IPS DF 4.7 (cell line): ENCODE measurements around the gene CIDEB.

Experiments
- DNase-seq: peaks from one replicate; pipeline ENCODE4 v3.0.0-alpha.2; 2013; ENCODE audit warnings: low spot score; ENCODE audit errors: extremely low read depth

CIDEB gene

GRCh38 chr14:24312736-24313507, 5.1 kb upstream of the CIDEB start:
- DNase-seq = no peak

- no peak for DNase-seq
These were observed 4.2 kb upstream of the CIDEB start for GRCh38 chr14:24311837-24312615.

GRCh38 chr14:24310646-24311604, 3.1 kb upstream of the CIDEB start, which contains the start of gene LTB4R:
Gene LTB4R (plus strand): TSS chr14:24311502. CDS start chr14:24315652, 4,150 bp downstream.
- DNase-seq = no peak

GRCh38 chr14:24310265-24310645, 2.5 kb upstream of the CIDEB start:
- DNase-seq = no peak

GRCh38 chr14:24309538-24310264, 1.9 kb upstream of the CIDEB start, which contains the start of gene LTB4R2:
Gene LTB4R2 (plus strand): TSS chr14:24310140. CDS start chr14:24310665, 525 bp downstream.
- no peak for DNase-seq

GRCh38 chr14:24308342-24309124, 756 bp upstream of the CIDEB start:
- DNase-seq = no peak

GRCh38 chr14:24307156-24307574, 612 bp downstream of the CIDEB start:
- DNase-seq = no peak

- no peak for DNase-seq
These were observed 3.8 kb downstream of the CIDEB start for GRCh38 chr14:24304019-24304387.

GRCh38 chr14:24300326-24300980, 7.3 kb downstream of the CIDEB start:
- no peak for DNase-seq

GRCh38 chr14:24299255-24300191, 8.3 kb downstream of the CIDEB start, which contains the start of the genes DHRS1 and NOP9:
Gene DHRS1 (minus strand): TSS chr14:24299780. CDS start chr14:24299106, 674 bp downstream.
Gene NOP9 (plus strand): TSS chr14:24299850. CDS start chr14:24299955, 105 bp downstream.
- DNase-seq = no peak

- DNase-seq = no peak
These were observed 8.9 kb downstream of the CIDEB start for GRCh38 chr14:24298892-24299254.

GRCh38 chr14:24297190-24297964, 10.4 kb downstream of the CIDEB start:
- no peak for DNase-seq

GRCh38 chr14:24296341-24297157, 11.2 kb downstream of the CIDEB start:
- no peak for DNase-seq

- DNase-seq = no peak
These were observed 14.3 kb downstream of the CIDEB start for GRCh38 chr14:24293525-24293924.

GRCh38 chr14:24292118-24292807, 15.5 kb downstream of the CIDEB start:
- no peak for DNase-seq
